Breast epithelium (tissue), 4 donors: ENCODE data around the gene DPP4. TPM values are rescaled to one million over a fixed set of nuclear protein-coding genes. Genes with fewer than 3 reads are reported as not detected.

ENCODE experiments used
- DNase-seq, 2 donors: peaks; one replicate each; pipeline ENCODE4 v3.0.0-alpha.2; 2019; ENCODE audit warnings: low spot score in 2 of 2
- H3K27ac ChIP-seq, 2 donors: fragments of 200-600 bp; sonication (generic) in 1 of 2; one replicate each; pipeline ENCODE4 v1.5.1; 2016 to 2019; ENCODE audit warnings: mild to moderate bottlenecking in 1 of 2
- H3K27me3 ChIP-seq, 2 donors: fragments of 200-600 bp; sonication (generic) in 1 of 2; one replicate each; pipeline versions ENCODE4 v1.5.1 to v1.6.0; 2017 to 2019; ENCODE audit warnings: control low read depth in 1 of 2, mild to moderate bottlenecking in 1 of 2
- H3K36me3 ChIP-seq: fragments of 200-600 bp; one replicate; pipeline ENCODE4 v1.5.1; 2019
- H3K4me1 ChIP-seq, 2 donors: fragments of 200-600 bp; sonication (generic); one replicate each; pipeline ENCODE4 v1.5.1; 2016 to 2019; ENCODE audit warnings: control low read depth in 1 of 2
- H3K4me3 ChIP-seq, 3 donors: fragments of 200-600 bp; sonication (generic); 1 replicate in 2 of 3; 2 replicates in 1 of 3; pipeline ENCODE4 v1.5.1; 2016 to 2019; ENCODE audit warnings: mild to moderate bottlenecking in 3 of 3, moderate library complexity in 2 of 3
- H3K9me3 ChIP-seq, 2 donors: fragments of 200-600 bp; sonication (generic) in 1 of 2; one replicate each; pipeline ENCODE4 v1.5.1; 2016 to 2019; ENCODE audit warnings: control low read depth in 1 of 2
- CTCF ChIP-seq, 3 donors: fragments of 450-650 bp; IDR thresholded peaks; one replicate each; pipeline ENCODE4 v1.5.1; 2016 to 2017; ENCODE audit warnings: antibody characterized with exemption in 3 of 3, mild to moderate bottlenecking in 3 of 3, moderate library complexity in 3 of 3
- POLR2A ChIP-seq: fragments of 450-650 bp; IDR thresholded peaks from one replicate; pipeline ENCODE4 v1.6.1; 2016; ENCODE audit warnings: antibody characterized with exemption, mild to moderate bottlenecking, moderate library complexity
- POLR2AphosphoS5 ChIP-seq, 3 donors: sonication (generic); formaldehyde crosslinking; IDR thresholded peaks; one replicate each; pipeline ENCODE4 v1.6.1; 2017; ENCODE audit warnings: antibody characterized with exemption in 3 of 3
- intact Hi-C: fragments of 100-400 bp; cut with DNase I; formaldehyde crosslinking; loops from one replicate; pipeline ENCODE4 v1.15.1; 2023; ENCODE audit warnings: low total_unique reads
- total RNA-seq, 3 donors: library from RNA; depleted of rRNA; stranded (reverse); fragments of >200 nt; gene quantifications; one replicate each; pipeline ENCODE4 v1.1.0, GENCODE V29; 2016

DPP4 gene
- total RNA-seq, result 10 to 100 TPM in 2 of 3 donors, 1 to 10 TPM in 1; 7.5 to 17.3 (median 11.8) TPM

- H3K4me3 ChIP-seq, result peak within 1 kb of the TSS; percentile 52 to 89 (median 61)
- H3K9me3 ChIP-seq, result peaks cover 7 to 11% of the 10 kb centered on the region in 2 donors
- TF ChIP-seq CTCF (IDR thresholded peaks at IDR 0.05), result no peak
- no peak for TF ChIP-seq POLR2A
- no peak for TF ChIP-seq POLR2AphosphoS5 (IDR thresholded peaks at IDR 0.05)
- peak within 1 kb of the TSS; percentile 50 to 71 for H3K27ac ChIP-seq
- no peaks in the 10 kb centered on the region for H3K4me1 ChIP-seq
- no peaks in the 10 kb centered on the region for H3K27me3 ChIP-seq
- no peak for DNase-seq
- intact Hi-C loops, result no loop called here
- H3K36me3 ChIP-seq, result no peaks in the 10 kb centered on the region
These were observed at the start of gene DPP4 for GRCh38 chr2:162073888-162074631. DPP4 (minus strand) TSS chr2:162074215; CDS start chr2:162073981, 234 bp downstream.

- TF ChIP-seq POLR2AphosphoS5 (IDR thresholded peaks at IDR 0.05), result no peak
- no peak for TF ChIP-seq CTCF (IDR thresholded peaks at IDR 0.05)
- TF ChIP-seq POLR2A, result no peak
- intact Hi-C loops, result no loop called here
- Histone ChIP-seq H3K4me1 (peaks cover 0 to 4% of the 10 kb centered on the region in 2 donors), H3K9me3 (no peaks in the 10 kb centered on the region), H3K4me3 (peak overlapping the region in 1 of 3 donors; percentile 54), H3K27ac (peak overlapping the region; percentile 63 to 84), H3K36me3 (no peaks in the 10 kb centered on the region), H3K27me3 (no peaks in the 10 kb centered on the region)
- peak in 1 of 2 donors; percentile 33 for DNase-seq
These were observed 44.4 kb upstream of the DPP4 start for GRCh38 chr2:162118166-162119031.

GRCh38 chr2:162116352-162116751 lies 42.3 kb upstream of the DPP4 start:
- Histone ChIP-seq H3K4me1 (peaks cover 0 to 4% of the 10 kb centered on the region in 2 donors), H3K4me3 (no peak overlapping the region), H3K36me3 (no peaks in the 10 kb centered on the region), H3K27ac (no peak overlapping the region), H3K27me3 (no peaks in the 10 kb centered on the region), H3K9me3 (no peaks in the 10 kb centered on the region)
- TF ChIP-seq POLR2A (no peak), POLR2AphosphoS5 (IDR thresholded peaks at IDR 0.05) (no peak), CTCF (IDR thresholded peaks at IDR 0.05) (no peak)
- intact Hi-C loops, result no loop called here
- DNase-seq, result no peak

GRCh38 chr2:162115076-162115475 lies 41.1 kb upstream of the DPP4 start:
- Histone ChIP-seq H3K9me3 (no peaks in the 10 kb centered on the region), H3K4me1 (peaks cover 0 to 4% of the 10 kb centered on the region in 2 donors), H3K36me3 (no peaks in the 10 kb centered on the region), H3K4me3 (no peak overlapping the region), H3K27me3 (no peaks in the 10 kb centered on the region), H3K27ac (no peak overlapping the region)
- intact Hi-C loops, result no loop called here
- TF ChIP-seq POLR2AphosphoS5 (IDR thresholded peaks at IDR 0.05), result no peak
- TF ChIP-seq POLR2A, result no peak
- no peak for TF ChIP-seq CTCF (IDR thresholded peaks at IDR 0.05)
- DNase-seq, result no peak

GRCh38 chr2:162114271-162114670 lies 40.3 kb upstream of the DPP4 start:
- Histone ChIP-seq H3K4me1 (peaks cover 0 to 4% of the 10 kb centered on the region in 2 donors), H3K36me3 (no peaks in the 10 kb centered on the region), H3K27ac (no peak overlapping the region), H3K27me3 (no peaks in the 10 kb centered on the region), H3K9me3 (no peaks in the 10 kb centered on the region), H3K4me3 (no peak overlapping the region)
- TF ChIP-seq POLR2AphosphoS5 (IDR thresholded peaks at IDR 0.05) (no peak), POLR2A (no peak), CTCF (IDR thresholded peaks at IDR 0.05) (no peak)
- no peak for DNase-seq
- intact Hi-C loops, result no loop called here
